ENCODE results near the gene SEMA3B.

The SEMA3B gene

DNA sequence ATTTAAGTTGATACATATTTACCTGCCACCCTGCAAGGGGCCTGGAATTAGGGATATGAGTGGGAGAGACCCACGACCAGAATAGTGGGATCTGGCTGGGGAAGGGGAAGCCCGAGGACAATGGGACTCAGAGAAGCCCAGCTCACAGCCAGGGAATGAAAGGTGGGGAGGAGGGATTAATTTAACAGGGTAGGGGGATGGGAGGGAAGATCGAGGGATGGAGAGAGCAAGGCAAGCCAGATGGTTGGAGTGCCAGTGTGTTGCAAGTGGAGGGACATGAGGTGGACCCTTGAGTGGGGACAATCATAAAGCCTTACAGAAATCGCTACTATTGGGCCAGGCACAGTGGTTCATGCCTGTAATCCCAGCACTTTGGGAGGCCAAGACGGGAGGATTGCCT is 37.4 kb upstream of the SEMA3B start:
- TF ChIP-seq, protein P1, sequence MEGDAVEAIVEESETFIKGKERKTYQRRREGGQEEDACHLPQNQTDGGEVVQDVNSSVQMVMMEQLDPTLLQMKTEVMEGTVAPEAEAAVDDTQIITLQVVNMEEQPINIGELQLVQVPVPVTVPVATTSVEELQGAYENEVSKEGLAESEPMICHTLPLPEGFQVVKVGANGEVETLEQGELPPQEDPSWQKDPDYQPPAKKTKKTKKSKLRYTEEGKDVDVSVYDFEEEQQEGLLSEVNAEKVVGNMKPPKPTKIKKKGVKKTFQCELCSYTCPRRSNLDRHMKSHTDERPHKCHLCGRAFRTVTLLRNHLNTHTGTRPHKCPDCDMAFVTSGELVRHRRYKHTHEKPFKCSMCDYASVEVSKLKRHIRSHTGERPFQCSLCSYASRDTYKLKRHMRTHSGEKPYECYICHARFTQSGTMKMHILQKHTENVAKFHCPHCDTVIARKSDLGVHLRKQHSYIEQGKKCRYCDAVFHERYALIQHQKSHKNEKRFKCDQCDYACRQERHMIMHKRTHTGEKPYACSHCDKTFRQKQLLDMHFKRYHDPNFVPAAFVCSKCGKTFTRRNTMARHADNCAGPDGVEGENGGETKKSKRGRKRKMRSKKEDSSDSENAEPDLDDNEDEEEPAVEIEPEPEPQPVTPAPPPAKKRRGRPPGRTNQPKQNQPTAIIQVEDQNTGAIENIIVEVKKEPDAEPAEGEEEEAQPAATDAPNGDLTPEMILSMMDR (conservative IDR thresholded peaks at IDR 0.05; ENCODE audit: low read depth, low read length) = no peak
- no peak for DNase-seq (ENCODE audit: low read depth)

DNA sequence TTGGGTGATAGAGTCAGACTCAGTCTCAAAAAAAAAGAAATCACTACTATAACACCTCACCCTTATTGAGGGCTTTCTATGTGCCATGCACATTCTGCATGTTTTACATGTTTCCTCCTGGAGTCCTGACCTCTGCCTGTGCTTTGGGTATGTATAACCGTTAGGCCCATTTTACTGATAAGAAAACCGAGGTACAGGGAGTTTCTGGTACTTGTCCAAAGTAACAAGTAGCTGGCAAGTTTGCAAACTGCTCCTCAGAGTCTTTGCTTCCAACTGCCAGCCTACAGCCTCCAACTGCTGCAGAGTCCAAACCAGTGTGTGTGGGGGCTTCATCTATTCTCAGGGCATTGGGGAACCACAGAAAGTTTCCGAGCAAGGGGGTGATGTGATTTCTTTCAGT is 36.6 kb upstream of the SEMA3B start:
- TF ChIP-seq, protein P1 (conservative IDR thresholded peaks at IDR 0.05; ENCODE audit: low read depth, low read length) = no peak
- no peak overlapping the region for H3K4me3 ChIP-seq (ENCODE audit: low read depth, low read length)
- DNase-seq (ENCODE audit: low read depth) = no peak

More for the DNA sequence above, 37.4 kb upstream of the SEMA3B start:
- H3K4me3 ChIP-seq (ENCODE audit: low read depth, low read length) = no peak overlapping the region

DNA sequence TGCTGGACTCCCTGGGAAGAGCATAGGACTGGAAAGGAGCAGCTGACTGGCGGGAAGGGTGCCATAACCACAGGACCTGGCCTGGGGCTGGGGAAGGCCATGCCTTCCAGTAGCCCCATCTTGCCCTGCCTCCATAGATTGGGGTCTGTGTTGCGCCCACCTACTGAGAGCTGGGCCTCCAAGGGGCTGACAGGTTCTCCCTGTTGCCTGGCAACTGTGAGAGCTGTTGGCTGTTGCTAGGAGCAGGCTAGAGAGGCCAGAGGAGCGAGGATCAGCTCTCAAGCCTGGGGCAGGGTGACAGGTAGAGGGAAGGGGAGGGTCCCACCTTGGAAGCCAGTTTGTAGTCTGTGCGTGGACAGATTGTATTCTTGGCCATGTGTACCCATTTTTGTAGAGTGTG is 35.8 kb upstream of the SEMA3B start:
- no peak for DNase-seq (ENCODE audit: low read depth)
- TF ChIP-seq, protein P1 (conservative IDR thresholded peaks at IDR 0.05; ENCODE audit: low read depth, low read length) = no peak
- no peak overlapping the region for H3K4me3 ChIP-seq (ENCODE audit: low read depth, low read length)

GRCh38 chr3:50235716-50236483 is 33.0 kb upstream of the SEMA3B start, which contains the start of gene GNAI2:
Gene GNAI2 (plus strand): TSS chr3:50236204. CDS start chr3:50236336, 132 bp downstream.
- TF ChIP-seq, protein P1 (conservative IDR thresholded peaks at IDR 0.05; ENCODE audit: low read depth, low read length) = no peak
- DNase-seq (ENCODE audit: low read depth) = peak; percentile 98
- peak within 1 kb of the TSS; percentile 83 for H3K4me3 ChIP-seq (ENCODE audit: low read depth, low read length)

GRCh38 chr3:50236484-50237132 is 32.3 kb upstream of the SEMA3B start:
- H3K4me3 ChIP-seq (ENCODE audit: low read depth, low read length) = peak overlapping the region; percentile 83
- TF ChIP-seq, protein P1 (conservative IDR thresholded peaks at IDR 0.05; ENCODE audit: low read depth, low read length) = no peak
- no peak for DNase-seq (ENCODE audit: low read depth)

- H3K4me3 ChIP-seq (ENCODE audit: low read depth, low read length) = peak overlapping the region; percentile 83
- DNase-seq (ENCODE audit: low read depth) = peak; percentile 46
- TF ChIP-seq, protein P1 (conservative IDR thresholded peaks at IDR 0.05; ENCODE audit: low read depth, low read length) = no peak
Measured at GRCh38 chr3:50237133-50237651, 31.8 kb upstream of the SEMA3B start.
